ENCODE results near the gene CLPX.

DNA sequence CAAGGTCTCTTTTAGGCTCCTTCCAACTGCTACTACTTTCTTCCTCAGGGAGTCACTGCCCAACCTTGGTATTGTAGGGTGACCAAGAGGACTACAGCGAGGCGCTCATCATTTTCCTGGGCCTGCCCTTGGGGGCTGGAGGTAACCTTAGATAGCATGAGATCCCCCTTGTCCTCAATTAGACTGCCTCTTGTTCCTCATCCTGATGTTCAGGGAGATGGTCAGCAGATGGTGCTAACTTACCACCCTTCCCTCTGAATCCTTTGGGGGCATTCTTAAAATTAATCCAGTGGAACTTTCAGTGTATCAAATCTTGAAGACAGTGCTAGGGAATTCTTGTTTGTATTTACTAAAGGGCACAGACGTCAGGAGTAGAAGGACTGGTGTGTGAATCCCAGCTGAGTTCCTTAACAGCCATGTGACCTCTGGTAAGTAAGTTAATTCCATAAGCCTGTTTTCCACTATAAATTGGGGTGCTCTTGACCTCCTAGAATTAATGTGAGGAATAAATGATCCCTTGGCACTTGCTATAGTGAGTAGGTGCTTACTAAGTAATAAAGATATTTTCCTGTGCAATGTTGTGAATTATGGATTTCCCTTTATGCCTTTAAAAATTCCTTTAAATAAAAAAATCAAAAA is 4.1 kb upstream of the CLPX start:
- TF ChIP-seq, protein P1, sequence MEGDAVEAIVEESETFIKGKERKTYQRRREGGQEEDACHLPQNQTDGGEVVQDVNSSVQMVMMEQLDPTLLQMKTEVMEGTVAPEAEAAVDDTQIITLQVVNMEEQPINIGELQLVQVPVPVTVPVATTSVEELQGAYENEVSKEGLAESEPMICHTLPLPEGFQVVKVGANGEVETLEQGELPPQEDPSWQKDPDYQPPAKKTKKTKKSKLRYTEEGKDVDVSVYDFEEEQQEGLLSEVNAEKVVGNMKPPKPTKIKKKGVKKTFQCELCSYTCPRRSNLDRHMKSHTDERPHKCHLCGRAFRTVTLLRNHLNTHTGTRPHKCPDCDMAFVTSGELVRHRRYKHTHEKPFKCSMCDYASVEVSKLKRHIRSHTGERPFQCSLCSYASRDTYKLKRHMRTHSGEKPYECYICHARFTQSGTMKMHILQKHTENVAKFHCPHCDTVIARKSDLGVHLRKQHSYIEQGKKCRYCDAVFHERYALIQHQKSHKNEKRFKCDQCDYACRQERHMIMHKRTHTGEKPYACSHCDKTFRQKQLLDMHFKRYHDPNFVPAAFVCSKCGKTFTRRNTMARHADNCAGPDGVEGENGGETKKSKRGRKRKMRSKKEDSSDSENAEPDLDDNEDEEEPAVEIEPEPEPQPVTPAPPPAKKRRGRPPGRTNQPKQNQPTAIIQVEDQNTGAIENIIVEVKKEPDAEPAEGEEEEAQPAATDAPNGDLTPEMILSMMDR (IDR thresholded peaks at IDR 0.05; ENCODE audit: low read length): peak; percentile 70
- no peak for TF ChIP-seq EZH2phosphoT487 (IDR thresholded peaks at IDR 0.05; ENCODE audit: low read length)
- no peak for TF ChIP-seq EZH2 (optimal IDR thresholded peaks at IDR 0.05; ENCODE audit: low read depth, low read length)
